Activated T-cell treated with anti-CD3 and anti-CD28 coated beads for 1 hour (primary cell): ENCODE data around the gene NPIPB12.
A peak's percentile ranks its signal among the peaks of the same experiment; 100 is the strongest.
"Not testable (repeated sequence)": the region's sequence is repeated elsewhere in the genome, so short reads cannot be mapped to it uniquely, and the experiment has no call there.

Experiments used
- DNase-seq: peaks from one replicate; pipeline ENCODE4 v3.0.0-alpha.2; 2020; ENCODE audit warnings: low read depth

The NPIPB12 gene

GRCh38 chr16:29506308-29506707 is at the start of gene NPIPB12:
Gene NPIPB12, minus strand, starts transcription at chr16:29506408.
- DNase-seq: not testable (repeated sequence)

- DNase-seq: not testable (repeated sequence)
These were observed 15.3 kb upstream of the NPIPB12 start for GRCh38 chr16:29521520-29521919.

- not testable (repeated sequence) for DNase-seq
These were observed 23.9 kb downstream of the NPIPB12 start for GRCh38 chr16:29482276-29482675.

- DNase-seq: not testable (repeated sequence)
These were observed 34.1 kb downstream of the NPIPB12 start for GRCh38 chr16:29472065-29472464.

- peak; percentile 36 for DNase-seq
These were observed 36.5 kb downstream of the NPIPB12 start for GRCh38 chr16:29469660-29470059.

GRCh38 chr16:29467654-29468366 is 38.4 kb downstream of the NPIPB12 start:
- not testable (repeated sequence) for DNase-seq

- DNase-seq: not testable (repeated sequence)
These were observed 39.3 kb downstream of the NPIPB12 start for GRCh38 chr16:29466904-29467303.

GRCh38 chr16:29465985-29466824 is 40.0 kb downstream of the NPIPB12 start:
- DNase-seq: not testable (repeated sequence)

- not testable (repeated sequence) for DNase-seq
These were observed 45.6 kb downstream of the NPIPB12 start for GRCh38 chr16:29460647-29461030.

- DNase-seq: not testable (repeated sequence)
These were observed 46.2 kb downstream of the NPIPB12 start, which contains the start of gene SULT1A4 for GRCh38 chr16:29459706-29460646. Gene SULT1A4, plus strand, starts transcription at chr16:29459913. Its CDS starts 1,473 bp downstream, at chr16:29461386.

- not testable (repeated sequence) for DNase-seq
These were observed 48.5 kb downstream of the NPIPB12 start for GRCh38 chr16:29457660-29458059.

GRCh38 chr16:29454828-29455227 is 51.4 kb downstream of the NPIPB12 start:
- not testable (repeated sequence) for DNase-seq

- DNase-seq: not testable (repeated sequence)
These were observed 51.9 kb downstream of the NPIPB12 start, which contains the start of the genes BOLA2 and SLX1B for GRCh38 chr16:29454269-29454668. Gene BOLA2, minus strand, starts transcription at chr16:29454351. Its CDS starts 98 bp downstream, at chr16:29454253. Gene SLX1B, plus strand, starts transcription at chr16:29454533.

GRCh38 chr16:29453754-29454153 is 52.5 kb downstream of the NPIPB12 start:
- not testable (repeated sequence) for DNase-seq
